Activated CD8-positive, alpha-beta T cell treated with anti-CD3 and anti-CD28 coated beads for 36 hours (primary cell): ENCODE results near the gene DGKB. TPM values are rescaled to one million over a fixed set of nuclear protein-coding genes. Genes with fewer than 3 reads are reported as not detected.

ENCODE experiments used
- ATAC-seq: fragments of 200-7000 bp; cut with Tn5 transposase; one replicate; pipeline ENCODE4 v1.10.0; 2021; ENCODE audit warnings: mild to moderate bottlenecking, moderate library complexity
- CTCF ChIA-PET: fragments of 350-600 bp; sonication (Branson Sonifier 250); formaldehyde crosslinking; loops from one replicate; lab custom pipeline; 2021; ENCODE audit warnings: antibody characterized with exemption; lab: Charles Lee
- POLR2A ChIA-PET: fragments of 350-600 bp; sonication (Branson Sonifier 250); formaldehyde crosslinking; loops from one replicate; lab custom pipeline; 2021; ENCODE audit warnings: antibody characterized with exemption; lab: Charles Lee
- DNase-seq: peaks from one replicate; pipeline ENCODE4 v3.0.0-alpha.2; 2020
- H3K27ac Mint-ChIP-seq: one replicate; pipeline ENCODE4 v1.8.0; 2021; ENCODE audit warnings: mild to moderate bottlenecking, mixed read lengths
- H3K27me3 Mint-ChIP-seq: one replicate; pipeline ENCODE4 v1.8.0; 2021; ENCODE audit warnings: mixed read lengths
- H3K36me3 Mint-ChIP-seq: one replicate; pipeline ENCODE4 v1.8.0; 2021; ENCODE audit warnings: low read depth, mixed read lengths
- H3K4me1 Mint-ChIP-seq: one replicate; pipeline ENCODE4 v1.8.0; 2021; ENCODE audit warnings: low read depth, mixed read lengths
- H3K4me3 Mint-ChIP-seq: one replicate; pipeline ENCODE4 v1.8.0; 2021; ENCODE audit warnings: mild to moderate bottlenecking, moderate library complexity, mixed read lengths
- H3K9me3 Mint-ChIP-seq: one replicate; pipeline ENCODE4 v1.8.0; 2021; ENCODE audit warnings: mixed read lengths
- CTCF ChIP-seq: fragments of 200-600 bp; IDR thresholded peaks from one replicate; pipeline ENCODE4 v1.8.0; 2022; ENCODE audit warnings: antibody characterized with exemption, mild to moderate bottlenecking
- intact Hi-C: fragments of 100-400 bp; cut with micrococcal nuclease; formaldehyde crosslinking; loops from one replicate; pipeline ENCODE4 v1.10.0; 2022
- total RNA-seq, 2 experiments: library from RNA; stranded (reverse); gene quantifications; one replicate each; pipeline ENCODE4 v1.2.3, GENCODE V29; 2021

DGKB gene
- total RNA-seq, 2 experiments from 2014 or later = not detected

DNA sequence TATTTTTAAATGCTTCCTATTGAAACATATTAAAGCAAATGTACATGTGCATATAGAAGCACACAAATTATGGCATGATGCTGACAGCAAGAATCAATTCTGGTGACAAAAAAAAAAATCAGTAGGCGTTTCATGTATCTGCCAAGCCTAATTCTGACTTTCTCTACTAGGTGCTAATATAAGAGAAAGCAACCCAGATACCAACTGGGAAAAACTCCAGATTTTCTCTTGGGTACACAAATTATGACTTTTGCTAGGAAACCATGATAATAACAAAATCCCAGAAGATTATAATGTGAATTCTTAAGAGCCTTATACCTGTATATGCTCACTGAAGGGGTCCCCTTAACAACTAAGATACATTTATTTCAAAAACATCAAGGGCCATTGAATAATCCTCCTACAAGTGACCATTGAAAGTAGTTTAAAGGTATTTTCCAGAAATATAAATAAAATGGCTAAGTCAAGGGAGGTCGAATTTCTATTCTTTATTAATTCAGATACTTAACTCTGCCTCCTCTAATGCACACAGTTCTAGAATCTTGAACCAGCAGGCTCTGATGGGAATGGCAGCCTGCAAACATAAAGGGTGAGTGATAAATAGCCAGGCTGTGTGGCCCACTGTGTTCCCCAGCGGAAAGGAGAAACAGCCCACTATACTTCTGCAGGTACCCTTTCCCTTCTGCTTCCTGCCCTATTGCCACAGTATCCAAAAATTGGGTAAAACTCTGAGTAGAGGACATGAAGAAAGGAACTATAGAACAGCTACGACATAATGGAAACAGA is 84.5 kb downstream of the DGKB start:
- POLR2A ChIA-PET = no interaction called here
- intact Hi-C loops = no loop called here
- Mint-ChIP-seq H3K9me3 (peaks cover 3% of the 10 kb centered on the region), H3K27ac (no peak overlapping the region), H3K27me3 (no peaks in the 10 kb centered on the region), H3K36me3 (no peaks in the 10 kb centered on the region), H3K4me3 (no peak overlapping the region), H3K4me1 (no peaks in the 10 kb centered on the region)
- TF ChIP-seq CTCF = no peak
- ATAC-seq (no peak), DNase-seq (no peak)
- CTCF ChIA-PET = no interaction called here

DNA sequence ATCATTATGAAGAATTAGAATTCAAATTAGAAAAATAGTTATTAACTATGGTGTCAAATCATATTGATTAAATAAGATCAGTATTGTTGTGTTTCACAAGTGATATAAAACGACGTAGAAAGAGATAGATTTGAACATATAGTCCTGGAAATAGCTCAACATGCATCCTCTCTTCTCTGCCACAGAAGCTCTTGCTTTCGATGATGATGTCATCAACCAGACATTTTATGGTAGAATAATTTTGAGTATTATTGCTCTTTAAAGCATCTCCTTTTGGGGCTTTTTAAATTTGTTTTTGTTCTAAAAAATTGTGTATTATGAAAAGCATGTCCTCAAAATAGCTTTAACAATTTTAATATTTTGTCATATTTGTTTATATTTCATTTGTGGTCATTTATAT is 95.0 kb downstream of the DGKB start:
- no peaks in the 10 kb centered on the region for H3K36me3 Mint-ChIP-seq
- no peak overlapping the region for H3K27ac Mint-ChIP-seq
- peaks cover 3% of the 10 kb centered on the region for H3K9me3 Mint-ChIP-seq
- no peak overlapping the region for H3K4me3 Mint-ChIP-seq
- POLR2A ChIA-PET = no interaction called here
- intact Hi-C loops = no loop called here
- ATAC-seq (no peak), DNase-seq (no peak)
- no peak for TF ChIP-seq CTCF
- no peaks in the 10 kb centered on the region for H3K4me1 Mint-ChIP-seq
- CTCF ChIA-PET = no interaction called here
- H3K27me3 Mint-ChIP-seq = no peaks in the 10 kb centered on the region

DNA sequence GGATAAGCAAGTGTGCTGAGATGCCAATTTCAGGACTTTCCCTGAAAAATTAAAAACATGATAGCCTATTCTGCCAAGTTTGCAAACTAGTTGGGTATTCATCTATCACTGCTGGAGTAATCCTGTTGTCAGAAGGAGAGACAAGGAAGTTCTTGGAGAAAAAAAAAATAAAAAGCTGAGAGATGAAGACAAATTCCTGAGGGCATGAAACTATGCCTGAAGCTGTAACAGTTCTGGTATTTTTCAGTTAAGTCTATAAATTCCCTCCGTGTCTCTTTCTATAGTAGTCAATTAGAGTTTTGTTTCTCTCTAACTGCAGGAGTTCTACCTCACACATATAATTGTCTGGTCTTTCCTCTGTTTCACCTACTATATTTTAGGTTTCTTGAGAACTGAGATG is 95.7 kb downstream of the DGKB start:
- ChIA-PET CTCF (no interaction called here), POLR2A (no interaction called here)
- intact Hi-C loops = no loop called here
- H3K4me1 Mint-ChIP-seq = no peaks in the 10 kb centered on the region
- H3K9me3 Mint-ChIP-seq = peaks cover 3% of the 10 kb centered on the region
- no peak overlapping the region for H3K27ac Mint-ChIP-seq
- no peak for TF ChIP-seq CTCF
- ATAC-seq (no peak), DNase-seq (no peak)
- no peak overlapping the region for H3K4me3 Mint-ChIP-seq
- H3K27me3 Mint-ChIP-seq = no peaks in the 10 kb centered on the region
- no peaks in the 10 kb centered on the region for H3K36me3 Mint-ChIP-seq

- POLR2A ChIA-PET = no interaction called here
- no peak for TF ChIP-seq CTCF
- Mint-ChIP-seq H3K4me1 (no peaks in the 10 kb centered on the region), H3K27ac (no peak overlapping the region), H3K36me3 (no peaks in the 10 kb centered on the region), H3K4me3 (no peak overlapping the region), H3K27me3 (no peaks in the 10 kb centered on the region), H3K9me3 (peaks cover 3% of the 10 kb centered on the region)
- ATAC-seq (no peak), DNase-seq (no peak)
- intact Hi-C loops = no loop called here
- CTCF ChIA-PET = no interaction called here
These were observed 97.3 kb downstream of the DGKB start for GRCh38 chr7:14805105-14805719.

GRCh38 chr7:14800664-14801063 is 101.9 kb downstream of the DGKB start:
- no peak for TF ChIP-seq CTCF
- Mint-ChIP-seq H3K9me3 (peaks cover 2% of the 10 kb centered on the region), H3K4me1 (no peaks in the 10 kb centered on the region), H3K4me3 (no peak overlapping the region), H3K27me3 (no peaks in the 10 kb centered on the region), H3K36me3 (no peaks in the 10 kb centered on the region), H3K27ac (no peak overlapping the region)
- no peak for ATAC-seq
- CTCF ChIA-PET = no interaction called here
- no peak for DNase-seq
- POLR2A ChIA-PET = no interaction called here
- intact Hi-C loops = no loop called here
